WI38 (cell line): ENCODE data around the gene CXCL16.

Experiments
- H3K4me3 ChIP-seq: 2 replicates; pipeline ENCODE4 v1.5.1; 2011; ENCODE audit warnings: low read depth, mild to moderate bottlenecking, control low read depth, low read length
- CTCF ChIP-seq: IDR thresholded peaks from 2 replicates; pipeline ENCODE4 v1.5.1; 2012; ENCODE audit warnings: low read depth, mild to moderate bottlenecking, control low read depth, low read length

The CXCL16 gene

GRCh38 chr17:4742133-4742532 is 2.4 kb upstream of the CXCL16 start:
- no peak overlapping the region for H3K4me3 ChIP-seq
- no peak for TF ChIP-seq CTCF

- H3K4me3 ChIP-seq: no peak overlapping the region
- TF ChIP-seq CTCF: no peak
Measured at GRCh38 chr17:4741544-4741943, 1.8 kb upstream of the CXCL16 start.

- no peak for TF ChIP-seq CTCF
- no peak overlapping the region for H3K4me3 ChIP-seq
Measured at GRCh38 chr17:4740584-4740983, 856 bp upstream of the CXCL16 start.

- no peak for TF ChIP-seq CTCF
Measured at GRCh38 chr17:4740025-4740351, 260 bp upstream of the CXCL16 start.

GRCh38 chr17:4738136-4739121 is 1.3 kb downstream of the CXCL16 start:
- H3K4me3 ChIP-seq: peak overlapping the region; percentile 71
- no peak for TF ChIP-seq CTCF

More at GRCh38 chr17:4740025-4740351, 260 bp upstream of the CXCL16 start:
- peak overlapping the region; percentile 71 for H3K4me3 ChIP-seq

GRCh38 chr17:4735876-4736651 is 3.7 kb downstream of the CXCL16 start:
- no peak for TF ChIP-seq CTCF
- no peak overlapping the region for H3K4me3 ChIP-seq
